DOHH2 (cell line): Measurements from ENCODE around the gene ETDB.

Source experiments
- H3F3A ChIP-seq: fragments of 200-600 bp; sonication (generic), shearing (Covaris generic); 2 replicates; pipeline ENCODE4 v1.6.0; 2016; ENCODE audit warnings: antibody characterized with exemption, mild to moderate bottlenecking; ENCODE audit not compliant: control insufficient read depth, insufficient read depth
- H3K27ac ChIP-seq: fragments of 200-600 bp; sonication (generic); 2 replicates; pipeline ENCODE4 v1.5.1; 2014; ENCODE audit warnings: low read depth, mild to moderate bottlenecking, low read length, moderate library complexity
- H3K27me3 ChIP-seq: fragments of 200-600 bp; sonication (generic); 2 replicates; pipeline ENCODE4 v1.6.1; 2014; ENCODE audit warnings: mild to moderate bottlenecking, low read length, mixed read lengths; ENCODE audit not compliant: control insufficient read depth
- H3K36me3 ChIP-seq: fragments of 200-600 bp; sonication (generic); 2 replicates; pipeline ENCODE4 v1.6.1; 2014; ENCODE audit warnings: mild to moderate bottlenecking, low read length, moderate library complexity, mixed read lengths; ENCODE audit not compliant: control insufficient read depth
- H3K4me1 ChIP-seq: fragments of 200-600 bp; sonication (generic); 2 replicates; pipeline ENCODE4 v1.6.1; 2014; ENCODE audit warnings: mild to moderate bottlenecking, low read length, mixed read lengths; ENCODE audit not compliant: control insufficient read depth
- H3K4me2 ChIP-seq: fragments of 200-600 bp; sonication (generic); 2 replicates; pipeline ENCODE4 v1.6.0; 2014; ENCODE audit warnings: mild to moderate bottlenecking, low read length, moderate library complexity
- H3K4me3 ChIP-seq: fragments of 200-600 bp; sonication (generic); 2 replicates; pipeline ENCODE4 v1.5.1; 2014; ENCODE audit warnings: mild to moderate bottlenecking, low read length, mixed read lengths
- H3K79me2 ChIP-seq: fragments of 200-600 bp; sonication (generic); 2 replicates; pipeline ENCODE4 v1.6.1; 2014; ENCODE audit warnings: mild to moderate bottlenecking, low read length, mixed read lengths; ENCODE audit not compliant: control insufficient read depth
- H3K9me2 ChIP-seq: fragments of 200-600 bp; sonication (generic); replicated peaks from 2 replicates; pipeline ENCODE4 v1.6.1; 2014; ENCODE audit warnings: mild to moderate bottlenecking, low read length, mixed read lengths; ENCODE audit not compliant: control insufficient read depth
- H3K9me3 ChIP-seq: fragments of 200-600 bp; sonication (generic); 2 replicates; pipeline ENCODE4 v1.6.1; 2014; ENCODE audit warnings: antibody characterized with exemption, low read length, mixed read lengths; ENCODE audit not compliant: control insufficient read depth, insufficient read depth
- H4K20me1 ChIP-seq: fragments of 200-600 bp; sonication (generic); 2 replicates; pipeline ENCODE4 v1.6.0; 2014; ENCODE audit warnings: low read depth, mild to moderate bottlenecking, antibody characterized with exemption, low read length, moderate library complexity; ENCODE audit not compliant: control insufficient read depth, insufficient read depth
- CTCF ChIP-seq: fragments of 200-600 bp; sonication (generic); IDR thresholded peaks from one replicate; pipeline ENCODE4 v1.5.1; 2014; ENCODE audit warnings: antibody characterized with exemption, mild to moderate bottlenecking, low read depth, low read length; ENCODE audit not compliant: poor library complexity, severe bottlenecking
- EZH2phosphoT487 ChIP-seq: fragments of 200-600 bp; sonication (generic); IDR thresholded peaks from 2 replicates; pipeline ENCODE4 v1.6.1; 2017; ENCODE audit warnings: borderline replicate concordance, mild to moderate bottlenecking, antibody characterized with exemption, low read length, moderate library complexity, mixed read lengths

The ETDB gene

GRCh38 chrX:135094726-135095125 is 25.6 kb downstream of the ETDB start:
- H4K20me1 ChIP-seq, result no peaks in the 10 kb centered on the region
- no peak overlapping the region for H3K4me3 ChIP-seq
- H3K4me2 ChIP-seq, result no peak overlapping the region
- TF ChIP-seq CTCF (no peak), EZH2phosphoT487 (no peak)
- H3K27ac ChIP-seq, result no peak overlapping the region
- H3K9me3 ChIP-seq, result no peaks in the 10 kb centered on the region
- no peaks in the 10 kb centered on the region for H3K79me2 ChIP-seq
- H3K9me2 ChIP-seq, result no peaks in the 10 kb centered on the region
- no peaks in the 10 kb centered on the region for H3K4me1 ChIP-seq
- H3K36me3 ChIP-seq, result no peaks in the 10 kb centered on the region
- no peaks in the 10 kb centered on the region for H3F3A ChIP-seq
- no peaks in the 10 kb centered on the region for H3K27me3 ChIP-seq

- Histone ChIP-seq H3K79me2 (no peaks in the 10 kb centered on the region), H3K4me1 (no peaks in the 10 kb centered on the region), H3K27ac (no peak overlapping the region), H4K20me1 (no peaks in the 10 kb centered on the region), H3K36me3 (no peaks in the 10 kb centered on the region), H3K9me3 (no peaks in the 10 kb centered on the region), H3K4me3 (no peak overlapping the region), H3F3A (no peaks in the 10 kb centered on the region), H3K27me3 (no peaks in the 10 kb centered on the region), H3K4me2 (no peak overlapping the region), H3K9me2 (no peaks in the 10 kb centered on the region)
- TF ChIP-seq CTCF, result no peak
- no peak for TF ChIP-seq EZH2phosphoT487
Observed at GRCh38 chrX:135089126-135089525, 31.2 kb downstream of the ETDB start.

DNA sequence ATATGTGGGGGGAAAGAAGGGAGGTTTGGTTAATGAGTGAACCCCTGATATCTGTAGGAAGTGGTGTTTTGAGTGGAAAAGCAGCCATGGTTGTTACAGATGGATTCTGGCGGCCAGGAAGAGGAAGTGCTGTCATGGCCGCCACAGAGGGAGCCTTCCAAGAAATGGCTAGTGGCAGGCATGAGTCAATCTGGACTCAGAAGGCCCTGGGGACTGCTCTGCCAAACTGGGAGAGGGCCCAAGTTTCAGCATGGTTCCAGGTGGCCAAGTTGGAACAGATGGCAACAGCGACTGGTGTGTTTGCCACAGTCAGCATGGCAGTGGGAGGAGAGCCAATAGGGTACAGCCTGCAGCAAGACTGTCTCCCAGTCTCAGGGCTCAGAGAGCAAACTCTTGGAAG is 32.5 kb downstream of the ETDB start:
- Histone ChIP-seq H3F3A (no peaks in the 10 kb centered on the region), H3K4me2 (no peak overlapping the region), H3K9me3 (no peaks in the 10 kb centered on the region), H3K9me2 (no peaks in the 10 kb centered on the region), H3K27me3 (no peaks in the 10 kb centered on the region), H3K36me3 (no peaks in the 10 kb centered on the region), H3K4me3 (no peak overlapping the region), H3K4me1 (no peaks in the 10 kb centered on the region), H3K79me2 (no peaks in the 10 kb centered on the region), H3K27ac (no peak overlapping the region), H4K20me1 (no peaks in the 10 kb centered on the region)
- TF ChIP-seq EZH2phosphoT487, result no peak
- no peak for TF ChIP-seq CTCF
